HepG2 (cell line): ENCODE results near the gene TRNP1. TPM values are rescaled to one million over a fixed set of nuclear protein-coding genes. Genes with fewer than 3 reads are reported as not detected.

Experiments
- ATAC-seq: fragments of 200-7000 bp; cut with Tn5 transposase; 3 replicates; pipeline ENCODE4 v1.9.1; 2020; ENCODE audit warnings: mild to moderate bottlenecking, moderate library complexity
- BruUV-seq: library from RNA; stranded (reverse); fragments of 400-500 nt; replicated peaks from 2 replicates; lab custom pipeline; 2021; lab: Mats Ljungman, UMichigan
- CTCF ChIA-PET: fragments of 300-600 bp; formaldehyde crosslinking; extraction: SDS; loops from one replicate; lab custom pipeline; 2021; ENCODE audit warnings: low total read pairs, inconsistent platforms, low intra/inter-chr PET ratio; lab: Yijun Ruan, JAX
- POLR2A ChIA-PET: fragments of 350-600 bp; sonication (Branson Sonifier 250); formaldehyde crosslinking; loops from one replicate; lab custom pipeline; 2020; ENCODE audit warnings: antibody characterized with exemption, inconsistent platforms; lab: Yijun Ruan, JAX
- DNase-seq: peaks from one replicate; pipeline ENCODE4 v3.0.0-alpha.2; 2015; ENCODE audit warnings: low spot score
- FAIRE-seq: peaks from 3 replicates; lab custom pipeline; 2011; peaks lifted over from hg19 to GRCh38; lab: Jason Lieb, UNC
- H2AFZ ChIP-seq: one replicate; pipeline ENCODE4 v1.6.1; 2011; ENCODE audit warnings: low read length, inconsistent platforms
- H3K27ac ChIP-seq: fragments of 300-600 bp; 3 replicates; pipeline ENCODE4 v1.8.0; 2011; ENCODE audit warnings: mixed run types, mild to moderate bottlenecking, mixed read lengths, low read length, inconsistent platforms; ENCODE audit not compliant: insufficient read depth; ENCODE audit errors: extremely low read length
- H3K27me3 ChIP-seq, 2 experiments: fragments of 200-600 bp in 1 of 2; 2 replicates in 1 of 2; 3 replicates in 1 of 2; pipeline versions ENCODE4 v1.6.0 to v1.8.0; 2011; ENCODE audit warnings: low read length in 2 of 2, mild to moderate bottlenecking in 2 of 2, moderate library complexity in 2 of 2, inconsistent platforms in 1 of 2; ENCODE audit not compliant: insufficient read depth in 2 of 2, control insufficient read depth in 1 of 2
- H3K36me3 ChIP-seq, 2 experiments: fragments of 200-600 bp in 1 of 2; replicated peaks in 1 of 2; 2 replicates in 1 of 2; 3 replicates in 1 of 2; pipeline versions ENCODE4 v1.5.1 to v1.8.0; 2011; ENCODE audit warnings: low read length in 2 of 2, inconsistent platforms in 1 of 2; ENCODE audit not compliant: insufficient read depth in 2 of 2, control insufficient read depth in 1 of 2
- H3K4me1 ChIP-seq: 2 replicates; pipeline ENCODE4 v1.5.1; 2012; ENCODE audit warnings: low read length, inconsistent platforms; ENCODE audit not compliant: insufficient read depth
- H3K4me2 ChIP-seq: 2 replicates; pipeline ENCODE4 v1.6.0; 2011; ENCODE audit warnings: low read depth, low read length, inconsistent platforms
- H3K4me3 ChIP-seq, 3 experiments: fragments of 200-600 bp in 1 of 3; sonication (generic), shearing (Covaris generic) in 1 of 3; replicated peaks in 1 of 3; 2 replicates each; pipeline ENCODE4 v1.5.1; 2011 to 2016; ENCODE audit warnings: low read length in 3 of 3, inconsistent platforms in 2 of 3, low read depth in 2 of 3, mild to moderate bottlenecking in 2 of 3, control low read depth in 1 of 3, mixed read lengths in 1 of 3; ENCODE audit not compliant: insufficient read depth in 1 of 3
- H3K79me2 ChIP-seq: one replicate; pipeline ENCODE4 v1.6.1; 2011; ENCODE audit warnings: low read length, inconsistent platforms; ENCODE audit not compliant: insufficient read depth
- H3K9ac ChIP-seq: 2 replicates; pipeline ENCODE4 v1.6.0; 2011; ENCODE audit warnings: mild to moderate bottlenecking, low read depth, low read length, inconsistent platforms; ENCODE audit not compliant: insufficient read depth
- H3K9me3 ChIP-seq: 2 replicates; pipeline ENCODE4 v1.5.1; 2012; ENCODE audit warnings: mild to moderate bottlenecking, low read length
- H4K20me1 ChIP-seq: 2 replicates; pipeline ENCODE4 v1.6.0; 2011; ENCODE audit warnings: inconsistent platforms, mild to moderate bottlenecking, low read length, moderate library complexity; ENCODE audit not compliant: insufficient read depth
- GFI1 ChIP-seq: sonication (generic); formaldehyde crosslinking; IDR thresholded peaks from 2 replicates; pipeline ENCODE4 v1.5.0; 2020; ENCODE audit warnings: missing genetic modification reagents, mild to moderate bottlenecking, borderline replicate concordance
- KDM1A ChIP-seq: IDR thresholded peaks from 2 replicates; pipeline ENCODE4 v1.6.1; 2016; ENCODE audit warnings: missing compliant biosample characterization
- MLLT10 ChIP-seq: sonication (generic); formaldehyde crosslinking; IDR thresholded peaks from 2 replicates; pipeline ENCODE4 v1.4.0; 2020; ENCODE audit warnings: missing genetic modification reagents
- ZNF564 ChIP-seq: sonication (generic); formaldehyde crosslinking; IDR thresholded peaks from 2 replicates; pipeline ENCODE4 v1.8.1; 2023; ENCODE audit warnings: mild to moderate bottlenecking, missing genetic modification reagents
- ZNF629 ChIP-seq: sonication (generic); formaldehyde crosslinking; conservative IDR thresholded peaks from 2 replicates; pipeline ENCODE4 v1.5.0; 2020; ENCODE audit warnings: missing genetic modification reagents
- ZNF7 ChIP-seq: IDR thresholded peaks from 2 replicates; pipeline ENCODE4 v1.6.1; 2016; ENCODE audit warnings: missing biosample characterization, missing genetic modification reagents
- WGBS: methylation state at CpG from one replicate; pipeline ENCODE4 v1.1.6; 2017; ENCODE audit warnings: low lambda C conversion rate; 5-methylcytosine and 5-hydroxymethylcytosine counted together
- in situ Hi-C: cut with HindIII; loops from 2 replicates; pipeline ENCODE4 v1.10.0; 2017; ENCODE audit warnings: low pct_unique_long_range_greater_than_20kb; ENCODE audit not compliant: extremely low pct_ligation_motif_present
- intact Hi-C: fragments of 100-400 bp; cut with micrococcal nuclease; formaldehyde crosslinking; loops from one replicate; pipeline ENCODE4 v1.10.0; 2022; ENCODE audit not compliant: unreplicated experiment
- polyA plus RNA-seq, 8 experiments: library from polyadenylated mRNA; depleted of rRNA in 3 of 8; stranded (reverse) in 7 of 8; unstranded in 1 of 8; fragments of >200 nt; fragmentation: Illumina TruSeq in 4 of 8; extraction: Trizol in 4 of 8; gene quantifications; 2 replicates each; pipeline versions ENCODE4 v1.2.1 to v1.2.3, GENCODE V29; 2011 to 2016; ENCODE audit warnings: low read depth in 4 of 8, missing spikeins in 1 of 8, mixed read lengths in 1 of 8; ENCODE audit not compliant: insufficient read depth in 1 of 8
- total RNA-seq, 5 experiments: library from RNA; depleted of rRNA; stranded (reverse); fragments of >200 nt; fragmentation: Illumina TruSeq; extraction: Trizol; gene quantifications; 2 replicates each; pipeline ENCODE4 v1.2.3, GENCODE V29; 2016; ENCODE audit warnings: low read depth in 1 of 5
- TF ChIP-seq, protein P1 (sequence below): sonication (generic); formaldehyde crosslinking; IDR thresholded peaks from 2 replicates; pipeline ENCODE4 v1.5.0; 2020; ENCODE audit warnings: mild to moderate bottlenecking, missing genetic modification reagents, borderline replicate concordance
- TF ChIP-seq, protein P2 (sequence below): sonication (generic); formaldehyde crosslinking; IDR thresholded peaks from 2 replicates; pipeline ENCODE4 v1.4.0; 2020; ENCODE audit warnings: missing genetic modification reagents, borderline replicate concordance

The TRNP1 gene
- total and polyA plus RNA-seq, 2 of the 13 experiments (the other 11 are each of a cell fraction or from before 2014, with no cell fraction given) = 42.0 to 158 TPM

DNA sequence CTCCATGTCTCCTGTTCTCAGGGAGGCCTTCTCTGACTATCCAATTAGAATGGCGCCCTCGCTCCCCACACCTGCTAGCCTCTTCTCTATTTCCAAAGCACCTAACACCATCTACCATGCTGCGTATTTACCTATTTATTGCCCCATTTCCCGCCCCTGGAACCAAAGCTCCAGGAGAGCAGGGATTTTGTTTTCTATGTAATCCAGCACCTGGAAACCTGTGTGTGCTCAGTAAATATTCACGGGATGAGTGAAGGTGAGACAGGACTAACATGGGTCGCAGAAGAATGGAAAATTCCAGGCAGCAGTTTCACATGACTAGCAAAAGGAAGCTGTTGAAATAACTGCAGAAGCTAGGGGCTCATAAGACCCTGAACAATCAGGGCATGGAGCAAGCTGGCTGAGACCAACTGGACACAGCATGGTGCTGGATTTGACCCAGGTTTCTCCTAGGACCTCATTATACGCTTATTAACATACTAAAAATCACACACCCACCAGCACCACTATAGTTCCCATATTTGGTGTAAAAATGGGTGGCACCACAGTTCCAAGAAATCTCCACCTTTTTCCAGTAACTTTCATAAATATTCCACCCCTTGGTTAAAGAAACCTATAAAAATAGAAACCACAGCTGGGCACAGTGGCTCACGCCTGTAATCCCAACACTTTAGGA lies 34.2 kb downstream of the TRNP1 start (continued):
- TF ChIP-seq, protein P1, sequence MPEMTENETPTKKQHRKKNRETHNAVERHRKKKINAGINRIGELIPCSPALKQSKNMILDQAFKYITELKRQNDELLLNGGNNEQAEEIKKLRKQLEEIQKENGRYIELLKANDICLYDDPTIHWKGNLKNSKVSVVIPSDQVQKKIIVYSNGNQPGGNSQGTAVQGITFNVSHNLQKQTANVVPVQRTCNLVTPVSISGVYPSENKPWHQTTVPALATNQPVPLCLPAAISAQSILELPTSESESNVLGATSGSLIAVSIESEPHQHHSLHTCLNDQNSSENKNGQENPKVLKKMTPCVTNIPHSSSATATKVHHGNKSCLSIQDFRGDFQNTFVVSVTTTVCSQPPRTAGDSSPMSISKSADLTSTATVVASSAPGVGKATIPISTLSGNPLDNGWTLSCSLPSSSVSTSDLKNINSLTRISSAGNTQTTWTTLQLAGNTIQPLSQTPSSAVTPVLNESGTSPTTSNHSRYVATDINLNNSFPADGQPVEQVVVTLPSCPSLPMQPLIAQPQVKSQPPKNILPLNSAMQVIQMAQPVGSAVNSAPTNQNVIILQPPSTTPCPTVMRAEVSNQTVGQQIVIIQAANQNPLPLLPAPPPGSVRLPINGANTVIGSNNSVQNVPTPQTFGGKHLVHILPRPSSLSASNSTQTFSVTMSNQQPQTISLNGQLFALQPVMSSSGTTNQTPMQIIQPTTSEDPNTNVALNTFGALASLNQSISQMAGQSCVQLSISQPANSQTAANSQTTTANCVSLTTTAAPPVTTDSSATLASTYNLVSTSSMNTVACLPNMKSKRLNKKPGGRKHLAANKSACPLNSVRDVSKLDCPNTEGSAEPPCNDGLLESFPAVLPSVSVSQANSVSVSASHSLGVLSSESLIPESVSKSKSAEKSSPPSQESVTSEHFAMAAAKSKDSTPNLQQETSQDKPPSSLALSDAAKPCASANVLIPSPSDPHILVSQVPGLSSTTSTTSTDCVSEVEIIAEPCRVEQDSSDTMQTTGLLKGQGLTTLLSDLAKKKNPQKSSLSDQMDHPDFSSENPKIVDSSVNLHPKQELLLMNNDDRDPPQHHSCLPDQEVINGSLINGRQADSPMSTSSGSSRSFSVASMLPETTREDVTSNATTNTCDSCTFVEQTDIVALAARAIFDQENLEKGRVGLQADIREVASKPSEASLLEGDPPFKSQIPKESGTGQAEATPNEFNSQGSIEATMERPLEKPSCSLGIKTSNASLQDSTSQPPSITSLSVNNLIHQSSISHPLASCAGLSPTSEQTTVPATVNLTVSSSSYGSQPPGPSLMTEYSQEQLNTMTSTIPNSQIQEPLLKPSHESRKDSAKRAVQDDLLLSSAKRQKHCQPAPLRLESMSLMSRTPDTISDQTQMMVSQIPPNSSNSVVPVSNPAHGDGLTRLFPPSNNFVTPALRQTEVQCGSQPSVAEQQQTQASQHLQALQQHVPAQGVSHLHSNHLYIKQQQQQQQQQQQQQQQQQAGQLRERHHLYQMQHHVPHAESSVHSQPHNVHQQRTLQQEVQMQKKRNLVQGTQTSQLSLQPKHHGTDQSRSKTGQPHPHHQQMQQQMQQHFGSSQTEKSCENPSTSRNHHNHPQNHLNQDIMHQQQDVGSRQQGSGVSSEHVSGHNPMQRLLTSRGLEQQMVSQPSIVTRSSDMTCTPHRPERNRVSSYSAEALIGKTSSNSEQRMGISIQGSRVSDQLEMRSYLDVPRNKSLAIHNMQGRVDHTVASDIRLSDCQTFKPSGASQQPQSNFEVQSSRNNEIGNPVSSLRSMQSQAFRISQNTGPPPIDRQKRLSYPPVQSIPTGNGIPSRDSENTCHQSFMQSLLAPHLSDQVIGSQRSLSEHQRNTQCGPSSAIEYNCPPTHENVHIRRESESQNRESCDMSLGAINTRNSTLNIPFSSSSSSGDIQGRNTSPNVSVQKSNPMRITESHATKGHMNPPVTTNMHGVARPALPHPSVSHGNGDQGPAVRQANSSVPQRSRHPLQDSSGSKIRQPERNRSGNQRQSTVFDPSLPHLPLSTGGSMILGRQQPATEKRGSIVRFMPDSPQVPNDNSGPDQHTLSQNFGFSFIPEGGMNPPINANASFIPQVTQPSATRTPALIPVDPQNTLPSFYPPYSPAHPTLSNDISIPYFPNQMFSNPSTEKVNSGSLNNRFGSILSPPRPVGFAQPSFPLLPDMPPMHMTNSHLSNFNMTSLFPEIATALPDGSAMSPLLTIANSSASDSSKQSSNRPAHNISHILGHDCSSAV (CRISPR knock-in tag) = no peak
- TF ChIP-seq GFI1 = peak; percentile 70
- TF ChIP-seq ZNF564 = no peak
- no peak for TF ChIP-seq MLLT10 (CRISPR knock-in tag)

DNA sequence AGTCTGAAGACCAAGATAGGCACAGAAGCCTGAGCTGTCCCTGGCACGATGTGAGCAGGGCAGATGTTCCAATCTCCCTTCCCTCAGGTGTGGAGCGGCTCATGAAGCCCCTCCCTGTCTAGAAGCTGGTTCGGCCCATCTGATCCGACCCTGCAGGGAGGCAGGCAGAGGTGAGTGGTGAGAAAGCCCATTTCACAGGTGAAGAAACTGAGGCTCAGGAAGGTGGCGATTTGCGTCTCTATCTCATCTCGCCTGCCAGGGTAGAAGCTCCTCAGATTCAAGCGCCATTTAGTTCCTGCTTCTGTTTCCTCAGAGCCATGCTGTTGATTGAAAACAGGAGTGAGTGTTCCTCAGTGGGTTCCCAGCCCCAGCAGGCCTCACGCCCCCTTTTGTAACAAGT lies 36.0 kb downstream of the TRNP1 start:
- Histone ChIP-seq H3K4me1 (peaks cover 28% of the 10 kb centered on the region), H3K79me2 (no peaks in the 10 kb centered on the region), H2AFZ (no peak overlapping the region), H3K27me3 (peaks cover 0 to 8% of the 10 kb centered on the region in 2 experiments; a peak in 3 of 5 replicates), H3K9me3 (no peaks in the 10 kb centered on the region), H3K9ac (no peak overlapping the region), H3K27ac (no peak overlapping the region), H4K20me1 (no peaks in the 10 kb centered on the region), H3K36me3 (no peaks in the 10 kb centered on the region), H3K4me2 (no peak overlapping the region), H3K4me3 (no peak overlapping the region)
- FAIRE-seq (no peak), DNase-seq (no peak), ATAC-seq (no peak)
- WGBS = 90% methylated on average over 3 of the region's 9 CpGs
- peak; percentile 44; the same call in 1 of the 2 replicates for TF ChIP-seq KDM1A (CRISPR knock-in tag)
- TF ChIP-seq ZNF629 = peak; percentile 89
- peak; percentile 19; the same call in 1 of the 2 replicates for TF ChIP-seq ZNF7 (CRISPR knock-in tag)
- TF ChIP-seq, protein P2, sequence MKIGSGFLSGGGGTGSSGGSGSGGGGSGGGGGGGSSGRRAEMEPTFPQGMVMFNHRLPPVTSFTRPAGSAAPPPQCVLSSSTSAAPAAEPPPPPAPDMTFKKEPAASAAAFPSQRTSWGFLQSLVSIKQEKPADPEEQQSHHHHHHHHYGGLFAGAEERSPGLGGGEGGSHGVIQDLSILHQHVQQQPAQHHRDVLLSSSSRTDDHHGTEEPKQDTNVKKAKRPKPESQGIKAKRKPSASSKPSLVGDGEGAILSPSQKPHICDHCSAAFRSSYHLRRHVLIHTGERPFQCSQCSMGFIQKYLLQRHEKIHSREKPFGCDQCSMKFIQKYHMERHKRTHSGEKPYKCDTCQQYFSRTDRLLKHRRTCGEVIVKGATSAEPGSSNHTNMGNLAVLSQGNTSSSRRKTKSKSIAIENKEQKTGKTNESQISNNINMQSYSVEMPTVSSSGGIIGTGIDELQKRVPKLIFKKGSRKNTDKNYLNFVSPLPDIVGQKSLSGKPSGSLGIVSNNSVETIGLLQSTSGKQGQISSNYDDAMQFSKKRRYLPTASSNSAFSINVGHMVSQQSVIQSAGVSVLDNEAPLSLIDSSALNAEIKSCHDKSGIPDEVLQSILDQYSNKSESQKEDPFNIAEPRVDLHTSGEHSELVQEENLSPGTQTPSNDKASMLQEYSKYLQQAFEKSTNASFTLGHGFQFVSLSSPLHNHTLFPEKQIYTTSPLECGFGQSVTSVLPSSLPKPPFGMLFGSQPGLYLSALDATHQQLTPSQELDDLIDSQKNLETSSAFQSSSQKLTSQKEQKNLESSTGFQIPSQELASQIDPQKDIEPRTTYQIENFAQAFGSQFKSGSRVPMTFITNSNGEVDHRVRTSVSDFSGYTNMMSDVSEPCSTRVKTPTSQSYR (CRISPR knock-in tag) = no peak
- ChIA-PET CTCF (no interaction called here), POLR2A (no interaction called here)
- BruUV-seq = no TSS peak
- in situ Hi-C loops = no loop called here
- intact Hi-C loops = no loop called here
